ENCODE data around the gene PROP1. TPM values are rescaled to one million over a fixed set of nuclear protein-coding genes. Genes with fewer than 3 reads are reported as not detected.
"Not testable (repeated sequence)": the region's sequence is repeated elsewhere in the genome, so short reads cannot be mapped to it uniquely, and the experiment has no call there.

PROP1 gene
- total RNA-seq, 1 donor from 2014 or later: not detected

DNA sequence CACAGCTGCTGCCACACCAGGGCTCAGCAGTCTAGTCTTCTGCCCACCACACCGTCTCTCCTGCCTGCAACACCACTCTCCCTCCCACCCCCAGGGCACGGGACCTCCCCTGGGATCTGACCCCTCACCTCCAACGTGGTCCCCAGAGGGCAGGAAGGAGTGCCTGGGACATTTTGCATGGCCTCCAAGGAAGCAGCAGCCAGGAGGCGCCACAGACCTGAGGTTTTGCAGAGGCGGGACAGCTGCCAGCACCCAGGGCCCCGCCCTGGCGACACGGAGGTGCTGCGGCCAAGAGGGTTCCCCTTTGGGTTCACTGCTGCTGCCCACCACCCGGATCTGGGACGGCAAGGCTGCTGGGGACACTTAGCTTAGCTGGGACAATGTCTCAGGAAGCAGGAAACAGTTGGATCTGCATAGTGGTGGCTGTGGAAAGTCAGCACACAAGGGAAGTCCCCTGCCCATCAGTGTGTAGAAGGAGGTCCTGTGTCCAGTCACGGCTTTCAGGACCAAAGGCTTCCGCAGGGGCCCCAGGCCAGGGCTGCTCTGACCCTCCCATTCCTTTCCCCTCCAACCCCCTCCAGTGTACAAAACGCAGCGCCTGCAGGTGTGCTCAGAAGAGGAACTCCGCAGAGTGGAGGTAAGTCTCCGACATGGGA, 13.8 kb downstream of the PROP1 start:
- peak; percentile 55 for ATAC-seq

GRCh38 chr5:177981296-177982071, 14.6 kb downstream of the PROP1 start:
- no peak for ATAC-seq

GRCh38 chr5:177980743-177981151, 15.3 kb downstream of the PROP1 start:
- peak; percentile 88 for ATAC-seq

DNA sequence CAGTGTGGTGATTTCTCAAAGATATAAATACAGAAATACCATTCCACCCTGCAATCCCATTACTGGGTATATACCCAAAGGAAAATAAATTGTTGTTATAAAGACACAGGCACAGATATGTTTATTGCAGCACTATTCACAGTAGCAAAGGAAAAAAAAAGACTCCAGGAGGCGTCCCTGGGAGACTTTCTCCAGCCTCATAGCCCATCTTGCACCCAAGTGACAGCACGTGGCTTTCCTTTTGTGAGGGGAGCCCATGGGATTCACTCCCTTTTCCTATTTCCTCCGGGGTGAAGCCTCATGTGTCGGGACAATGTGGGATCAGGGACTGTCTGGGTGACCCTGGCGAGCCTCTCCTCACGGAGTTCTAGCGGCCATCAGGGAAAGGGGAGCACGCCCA, 18.4 kb downstream of the PROP1 start:
- ATAC-seq: not testable (repeated sequence)

DNA sequence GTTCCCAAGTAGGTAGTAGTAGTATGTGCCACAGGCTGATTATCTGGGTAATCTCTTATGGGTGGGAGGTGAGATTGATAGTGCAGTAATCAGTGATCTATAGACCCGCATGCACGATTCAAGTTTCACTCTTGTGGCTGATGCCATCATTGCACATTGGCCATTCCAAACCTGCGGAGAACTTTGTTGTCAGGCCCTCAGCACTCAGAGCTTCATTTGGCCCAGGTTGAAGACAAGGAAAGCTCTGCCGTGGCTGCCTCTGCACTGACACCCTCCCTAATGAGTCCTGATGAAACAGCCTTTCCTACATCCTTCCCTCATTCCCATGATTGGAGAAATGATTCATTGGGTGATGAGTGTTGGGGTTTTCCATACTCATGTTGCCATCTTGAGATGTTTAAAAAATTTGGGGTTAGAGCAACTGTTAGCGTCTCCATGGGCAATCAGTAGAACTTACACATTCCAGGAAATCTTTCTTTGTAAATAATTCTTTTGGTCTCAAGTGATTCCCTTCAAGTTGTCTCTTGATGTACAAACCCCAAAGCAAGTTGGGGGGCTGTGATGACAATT, 22.9 kb downstream of the PROP1 start:
- no peak for ATAC-seq

DNA sequence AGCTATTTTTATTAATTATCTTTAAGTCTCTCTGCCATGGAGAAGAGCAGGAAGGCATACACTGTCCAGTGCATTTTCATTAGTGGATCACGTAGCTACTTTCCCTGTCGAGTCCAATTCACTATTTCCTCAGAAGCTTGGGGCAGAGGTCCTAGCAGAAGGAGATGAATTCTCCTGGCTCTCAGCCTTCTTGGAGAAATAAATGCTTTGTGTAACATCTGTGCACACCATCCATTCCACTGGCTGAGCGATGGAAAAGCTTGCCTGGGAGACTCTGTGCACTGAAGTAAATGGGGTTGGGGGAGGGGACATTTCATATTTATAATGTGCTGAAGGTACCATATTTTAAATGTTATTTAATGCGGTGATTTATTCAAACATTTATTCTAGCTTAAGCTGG, 23.4 kb downstream of the PROP1 start:
- no peak for ATAC-seq

DNA sequence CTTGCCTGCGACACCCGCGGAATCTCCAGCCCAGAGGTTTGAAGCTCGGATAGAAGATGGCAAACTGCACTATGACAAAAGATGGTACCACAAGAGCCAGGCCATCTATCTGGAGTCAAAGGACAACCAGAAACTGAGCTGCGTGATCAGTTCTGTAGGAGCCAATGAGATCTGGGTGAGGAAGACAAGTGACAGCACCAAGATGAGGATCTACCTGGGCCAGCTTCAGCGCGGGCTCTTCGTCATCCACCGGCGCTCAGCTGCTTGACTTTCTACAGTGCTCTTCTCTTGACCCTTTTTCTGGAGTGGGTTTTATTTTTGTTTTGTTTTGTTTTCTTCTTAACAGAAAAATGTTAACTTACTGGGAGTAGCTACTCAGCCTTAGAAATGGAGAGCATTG, 24.0 kb downstream of the PROP1 start:
- not testable (repeated sequence) for ATAC-seq

DNA sequence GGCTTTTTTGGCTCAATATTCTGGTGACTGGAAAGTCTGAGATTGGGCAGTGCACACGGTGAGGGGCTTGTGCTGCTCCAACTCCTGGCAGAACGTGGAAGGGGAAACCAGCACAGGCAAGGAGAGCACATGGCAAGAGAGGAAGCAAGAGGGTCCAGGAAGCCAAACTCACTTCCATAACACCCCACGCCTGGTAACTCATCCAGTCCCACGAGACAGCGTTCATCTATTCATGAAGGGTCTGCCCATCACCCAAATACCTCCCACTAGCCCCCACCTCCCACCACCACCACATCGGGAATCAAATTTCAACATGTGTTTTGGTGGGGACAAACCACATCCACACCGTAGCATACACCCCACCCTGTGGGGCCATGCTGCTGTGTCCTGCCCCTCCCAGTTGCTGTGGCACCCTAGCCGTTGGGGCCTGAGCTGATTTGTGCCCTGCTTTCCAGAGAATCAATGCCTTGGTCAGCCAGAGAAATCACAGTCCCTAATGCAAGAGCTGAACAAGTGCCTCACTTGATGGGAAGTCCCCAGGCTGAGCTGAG, 27.3 kb downstream of the PROP1 start:
- ATAC-seq: no peak

- no peak for ATAC-seq
These were observed 28.7 kb downstream of the PROP1 start for GRCh38 chr5:177967221-177967887.

DNA sequence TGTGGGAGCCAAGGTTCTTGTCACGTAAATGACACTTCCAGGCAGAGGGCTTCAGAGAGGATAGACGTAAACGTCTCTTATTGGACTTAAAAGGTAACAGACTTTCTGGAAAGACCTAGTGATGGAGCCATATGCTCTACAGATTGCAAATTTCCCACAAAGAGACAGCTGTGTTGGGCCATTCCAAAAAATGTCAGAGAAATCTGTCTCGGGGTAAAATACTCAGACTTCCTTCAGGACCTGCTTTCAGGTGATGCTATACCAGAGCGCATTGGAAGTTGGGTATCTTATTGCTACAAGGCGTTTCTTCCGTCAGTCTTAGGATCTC, 29.2 kb downstream of the PROP1 start:
- ATAC-seq: no peak

- no peak for ATAC-seq
These were observed 29.8 kb downstream of the PROP1 start for GRCh38 chr5:177966009-177966838.

DNA sequence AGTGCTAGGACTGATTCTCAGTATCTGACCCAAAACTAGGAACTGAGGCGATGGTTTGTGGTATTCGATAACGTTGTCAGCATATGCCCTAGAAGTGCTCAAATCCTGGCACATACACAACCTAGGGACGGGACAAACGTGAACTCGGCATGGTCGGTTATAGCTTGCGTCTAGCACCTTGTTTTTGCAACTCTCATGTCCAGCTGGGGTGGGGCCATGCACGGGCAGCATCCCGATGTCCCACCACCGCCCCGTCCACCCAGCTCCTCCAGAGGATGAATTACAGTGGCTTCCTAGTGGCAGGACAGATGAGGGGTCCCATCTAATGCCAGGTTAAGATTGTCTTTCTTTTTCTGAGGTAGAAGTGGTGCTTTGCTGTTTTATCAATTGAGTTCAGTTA, 31.6 kb downstream of the PROP1 start:
- ATAC-seq: no peak

- ATAC-seq: no peak
These were observed 32.1 kb downstream of the PROP1 start for GRCh38 chr5:177963966-177964365.

- no peak for ATAC-seq
These were observed 36.7 kb downstream of the PROP1 start for GRCh38 chr5:177959315-177959714.

GRCh38 chr5:177958696-177959095, 37.3 kb downstream of the PROP1 start:
- ATAC-seq: no peak

GRCh38 chr5:177957241-177957640, 38.8 kb downstream of the PROP1 start:
- ATAC-seq: no peak

- ATAC-seq: not testable (repeated sequence)
These were observed 42.9 kb downstream of the PROP1 start for GRCh38 chr5:177953101-177953500.

GRCh38 chr5:177949656-177950055, 46.4 kb downstream of the PROP1 start:
- not testable (repeated sequence) for ATAC-seq

GRCh38 chr5:177949065-177949464, 47.0 kb downstream of the PROP1 start:
- ATAC-seq: not testable (repeated sequence)

GRCh38 chr5:177947912-177948311, 48.1 kb downstream of the PROP1 start:
- ATAC-seq: peak; percentile 72

DNA sequence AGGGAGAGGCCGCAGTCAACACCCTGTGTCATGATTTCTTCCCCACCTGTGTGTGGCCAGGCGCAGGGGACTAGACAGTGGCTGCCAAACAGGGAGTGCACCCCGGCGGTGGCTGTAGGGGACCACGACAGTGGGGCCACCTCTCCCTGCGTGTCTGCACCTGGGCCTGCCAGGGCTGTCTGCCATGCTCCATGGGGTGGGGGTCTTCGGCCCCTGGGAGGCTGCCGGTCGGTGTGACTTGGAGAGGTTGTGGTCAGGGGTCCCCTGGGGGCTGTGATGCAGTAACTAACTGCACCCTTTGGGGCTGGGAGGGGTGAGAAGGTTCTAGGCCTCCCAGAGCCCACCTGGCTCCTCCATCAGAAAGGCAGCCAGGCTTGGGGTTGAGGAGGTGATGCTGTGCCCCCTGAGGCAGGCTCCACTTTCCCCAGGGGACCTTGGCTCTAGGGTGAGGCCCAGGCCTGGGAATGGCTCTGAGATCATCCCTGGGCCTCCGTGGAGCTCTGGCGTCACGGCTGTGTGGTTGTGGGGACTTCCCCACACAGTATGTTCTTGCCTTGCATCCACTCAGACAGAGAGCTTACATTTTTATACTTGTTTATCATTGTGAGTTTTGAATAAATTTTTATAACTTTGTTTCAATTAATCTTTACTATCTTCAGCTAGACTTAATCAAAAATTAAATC, 50.3 kb downstream of the PROP1 start:
- not testable (repeated sequence) for ATAC-seq

- not testable (repeated sequence) for ATAC-seq
These were observed 50.9 kb downstream of the PROP1 start for GRCh38 chr5:177945145-177945544.

Data from esophagus mucosa (tissue), 1 donor.